Natural killer cell treated with Interleukin-12 subunit alpha and Interleukin-12 subunit beta and Interleukin-15 and Interleukin-18, amount 100 ng/mL, for 72 hours (primary cell): ENCODE data around the gene CEACAM5. TPM values are rescaled to one million over a fixed set of nuclear protein-coding genes. Genes with fewer than 3 reads are reported as not detected.
"Not testable (repeated sequence)": the region's sequence is repeated elsewhere in the genome, so short reads cannot be mapped to it uniquely, and the experiment has no call there.

Source experiments
- ATAC-seq, 2 donors: fragments of 150-1000 bp; cut with Tn5 transposase in 1 of 2; sonication (Bioruptor Pico), chemical (Tn5 transposase) in 1 of 2; 2 replicates each; pipeline ENCODE4 v1.10.0; 2021
- DNase-seq: peaks from one replicate; pipeline ENCODE4 v3.0.0; 2022; ENCODE audit warnings: low spot score
- H3K27ac Mint-ChIP-seq, 2 donors: 1 replicate in 1 of 2; 2 replicates in 1 of 2; pipeline ENCODE4 v1.8.0; 2022; ENCODE audit warnings: mixed read lengths in 2 of 2, mild to moderate bottlenecking in 1 of 2, moderate library complexity in 1 of 2
- H3K27me3 Mint-ChIP-seq, 2 donors: 1 replicate in 1 of 2; 2 replicates in 1 of 2; pipeline ENCODE4 v1.8.0; 2022; ENCODE audit warnings: mixed read lengths in 2 of 2
- H3K36me3 Mint-ChIP-seq: one replicate; pipeline ENCODE4 v1.8.0; 2022; ENCODE audit warnings: mixed read lengths
- H3K4me1 Mint-ChIP-seq, 2 donors: 1 replicate in 1 of 2; 2 replicates in 1 of 2; pipeline ENCODE4 v1.8.0; 2022; ENCODE audit warnings: low read depth in 2 of 2, mixed read lengths in 2 of 2, mild to moderate bottlenecking in 1 of 2
- H3K4me3 Mint-ChIP-seq: one replicate; pipeline ENCODE4 v1.8.0; 2022; ENCODE audit warnings: mixed read lengths
- H3K9me3 Mint-ChIP-seq: 2 replicates; pipeline ENCODE4 v1.8.0; 2022; ENCODE audit warnings: mixed read lengths
- total RNA-seq, 2 donors: library from RNA; stranded (reverse); gene quantifications; one replicate each; pipeline ENCODE4 v1.2.3, GENCODE V29; 2022

Gene CEACAM5
- total RNA-seq, 2 donors from 2014 or later, result not detected

- no peaks in the 10 kb centered on the region for H3K36me3 Mint-ChIP-seq
- H3K4me3 Mint-ChIP-seq, result no peak overlapping the region
- H3K27me3 Mint-ChIP-seq, result peaks cover 29 to 55% of the 10 kb centered on the region in 2 donors
- ATAC-seq (no peak), DNase-seq (no peak)
- H3K4me1 Mint-ChIP-seq, result no peaks in the 10 kb centered on the region
- no peaks in the 10 kb centered on the region for H3K9me3 Mint-ChIP-seq
- no peak overlapping the region for H3K27ac Mint-ChIP-seq
Observed at GRCh38 chr19:41767115-41767514, 58.7 kb downstream of the CEACAM5 start.

- H3K4me1 Mint-ChIP-seq, DNase-seq, H3K36me3 Mint-ChIP-seq, ATAC-seq, H3K27ac Mint-ChIP-seq, H3K4me3 Mint-ChIP-seq, H3K9me3 Mint-ChIP-seq: not testable (repeated sequence)
- peaks cover 24 to 54% of the 10 kb centered on the region in 2 donors for H3K27me3 Mint-ChIP-seq
Observed at GRCh38 chr19:41768105-41768504, 59.7 kb downstream of the CEACAM5 start.

- no peak overlapping the region for H3K4me3 Mint-ChIP-seq
- no peak overlapping the region for H3K27ac Mint-ChIP-seq
- H3K36me3 Mint-ChIP-seq, result no peaks in the 10 kb centered on the region
- no peaks in the 10 kb centered on the region for H3K9me3 Mint-ChIP-seq
- peaks cover 36 to 54% of the 10 kb centered on the region in 2 donors for H3K27me3 Mint-ChIP-seq
- H3K4me1 Mint-ChIP-seq, result no peaks in the 10 kb centered on the region
- DNase-seq, result no peak
- no peak for ATAC-seq
Observed at GRCh38 chr19:41769608-41770007, 61.2 kb downstream of the CEACAM5 start.

- H3K4me3 Mint-ChIP-seq, result no peak overlapping the region
- ATAC-seq (peak in 1 of 2 donors; percentile 49), DNase-seq (no peak)
- no peaks in the 10 kb centered on the region for H3K36me3 Mint-ChIP-seq
- peaks cover 31 to 38% of the 10 kb centered on the region in 2 donors for H3K27me3 Mint-ChIP-seq
- no peak overlapping the region for H3K27ac Mint-ChIP-seq
- no peaks in the 10 kb centered on the region for H3K4me1 Mint-ChIP-seq
- no peaks in the 10 kb centered on the region for H3K9me3 Mint-ChIP-seq
Observed at GRCh38 chr19:41771410-41771809, 63.0 kb downstream of the CEACAM5 start.

- Mint-ChIP-seq H3K36me3 (no peaks in the 10 kb centered on the region), H3K4me1 (no peaks in the 10 kb centered on the region), H3K27me3 (peaks cover 32 to 39% of the 10 kb centered on the region in 2 donors), H3K4me3 (no peak overlapping the region), H3K9me3 (no peaks in the 10 kb centered on the region), H3K27ac (no peak overlapping the region)
- no peak for ATAC-seq
- DNase-seq, result no peak
Observed at GRCh38 chr19:41774515-41774980, 66.1 kb downstream of the CEACAM5 start.

- DNase-seq, result no peak
- Mint-ChIP-seq H3K27ac (no peak overlapping the region), H3K36me3 (no peaks in the 10 kb centered on the region)
Observed at GRCh38 chr19:41776700-41777099, 68.3 kb downstream of the CEACAM5 start.

More at GRCh38 chr19:41776700-41777099, 68.3 kb downstream of the CEACAM5 start:
- H3K27me3 Mint-ChIP-seq, result peaks cover 37 to 49% of the 10 kb centered on the region in 2 donors
- H3K4me3 Mint-ChIP-seq, result no peak overlapping the region
- no peaks in the 10 kb centered on the region for H3K9me3 Mint-ChIP-seq
- no peak for ATAC-seq
- no peaks in the 10 kb centered on the region for H3K4me1 Mint-ChIP-seq

Other genes with a start within 250 kb of the CEACAM5 start
- gene CEACAM21, start 132.5 kb upstream of the CEACAM5 start, total RNA-seq, result 10 to 100 TPM in 1 of 2 donors, 1 to 10 TPM in 1; 9.7 to 20.6 TPM
- not detected for gene CEACAM4, start 81.6 kb upstream of the CEACAM5 start, total RNA-seq
- gene CEACAM7, start 20.4 kb upstream of the CEACAM5 start, total RNA-seq, result not detected
- gene CEACAM6, start 46.9 kb downstream of the CEACAM5 start, total RNA-seq, result not detected
- gene CEACAM3, start 88.0 kb downstream of the CEACAM5 start, total RNA-seq, result not detected
- gene LYPD4, start 136.1 kb downstream of the CEACAM5 start, total RNA-seq, result not detected
- not detected for gene DMRTC2, start 136.4 kb downstream of the CEACAM5 start, total RNA-seq
- 1,000 to 10,000 TPM; 1,532 to 1,595 TPM for gene RPS19, start 151.6 kb downstream of the CEACAM5 start, total RNA-seq
- 1 to 10 TPM in 1 of 2 donors, under 1 TPM in 1; 0.93 to 1.8 TPM for gene CD79A, start 168.7 kb downstream of the CEACAM5 start, total RNA-seq
- gene ARHGEF1, start 174.6 kb downstream of the CEACAM5 start, total RNA-seq, result 100 to 1,000 TPM; 321 to 444 TPM
- gene ERFL, start 219.8 kb downstream of the CEACAM5 start, total RNA-seq, result under 1 TPM; 0.67 TPM